Ascending aorta (tissue), 2 donors: Measurements from ENCODE around the gene SYNJ2. TPM values are rescaled to one million over a fixed set of nuclear protein-coding genes. Genes with fewer than 3 reads are reported as not detected.

ENCODE experiments used
- DNase-seq, 2 donors: peaks; one replicate each; pipeline ENCODE4 v3.0.0-alpha.2; 2019; ENCODE audit warnings: low spot score in 2 of 2
- H3K27ac ChIP-seq, 2 donors: fragments of 200-600 bp; sonication (generic); one replicate each; pipeline ENCODE4 v1.5.1; 2016 to 2017; ENCODE audit warnings: mild to moderate bottlenecking in 1 of 2
- H3K27me3 ChIP-seq: fragments of 200-600 bp; sonication (generic); one replicate; pipeline ENCODE4 v1.5.1; 2017
- H3K36me3 ChIP-seq, 2 donors: fragments of 200-600 bp; sonication (generic); one replicate each; pipeline ENCODE4 v1.5.1; 2016
- H3K4me1 ChIP-seq, 2 donors: fragments of 200-600 bp; sonication (generic); one replicate each; pipeline ENCODE4 v1.5.1; 2016 to 2017; ENCODE audit warnings: mild to moderate bottlenecking in 1 of 2
- H3K4me3 ChIP-seq, 2 donors: fragments of 200-600 bp; sonication (generic); one replicate each; pipeline ENCODE4 v1.5.1; 2016 to 2017; ENCODE audit warnings: mild to moderate bottlenecking in 1 of 2
- H3K9me3 ChIP-seq, 2 donors: fragments of 200-600 bp; sonication (generic); one replicate each; pipeline ENCODE4 v1.5.1; 2016
- CTCF ChIP-seq, 3 experiments: fragments of 200-600 bp in 2 of 3; fragments of 450-650 bp in 1 of 3; sonication (generic) in 2 of 3; IDR thresholded peaks; one replicate each; pipeline ENCODE4 v1.5.1; 2016 to 2019; ENCODE audit warnings: antibody characterized with exemption in 3 of 3, mild to moderate bottlenecking in 1 of 3, moderate library complexity in 1 of 3
- intact Hi-C: fragments of 100-400 bp; cut with DNase I; formaldehyde crosslinking; loops from one replicate; pipeline ENCODE4 v1.15.1; 2023
- total RNA-seq: library from RNA; depleted of rRNA; stranded (reverse); fragments of >200 nt; gene quantifications from one replicate; pipeline ENCODE4 v1.1.0, GENCODE V29; 2016

Gene SYNJ2
- total RNA-seq, 1 donor from 2014 or later = 3.0 TPM

GRCh38 chr6:158073776-158074175 is 92.1 kb downstream of the SYNJ2 start:
- intact Hi-C loops = loop anchor here (5.0 kb wide), 3 partner anchors 171 to 316 kb away; partner anchors contain the start of gene SNX9
- no peak for TF ChIP-seq CTCF (IDR thresholded peaks at IDR 0.05)
- peaks cover 0 to 5% of the 10 kb centered on the region in 2 donors for H3K4me1 ChIP-seq
- H3K9me3 ChIP-seq = no peaks in the 10 kb centered on the region
- H3K4me3 ChIP-seq = no peak overlapping the region
- peaks cover 32 to 65% of the 10 kb centered on the region in 2 donors for H3K36me3 ChIP-seq
- no peaks in the 10 kb centered on the region for H3K27me3 ChIP-seq
- no peak overlapping the region for H3K27ac ChIP-seq
- DNase-seq = no peak

- Histone ChIP-seq H3K9me3 (no peaks in the 10 kb centered on the region), H3K4me1 (no peaks in the 10 kb centered on the region), H3K4me3 (no peak overlapping the region), H3K27me3 (no peaks in the 10 kb centered on the region), H3K27ac (no peak overlapping the region), H3K36me3 (peaks cover 22 to 55% of the 10 kb centered on the region in 2 donors)
- DNase-seq = no peak
- TF ChIP-seq CTCF (IDR thresholded peaks at IDR 0.05) = no peak
- intact Hi-C loops = no loop called here
Observed at GRCh38 chr6:158076548-158076947, 94.9 kb downstream of the SYNJ2 start.

- Histone ChIP-seq H3K9me3 (no peaks in the 10 kb centered on the region), H3K36me3 (peaks cover 21 to 57% of the 10 kb centered on the region in 2 donors), H3K27ac (no peak overlapping the region), H3K4me3 (no peak overlapping the region), H3K27me3 (no peaks in the 10 kb centered on the region), H3K4me1 (no peaks in the 10 kb centered on the region)
- TF ChIP-seq CTCF (IDR thresholded peaks at IDR 0.05) = no peak
- DNase-seq = peak in 1 of 2 donors; percentile 46
- intact Hi-C loops = no loop called here
Observed at GRCh38 chr6:158077676-158078075, 96.0 kb downstream of the SYNJ2 start.

GRCh38 chr6:158078320-158078719 is 96.7 kb downstream of the SYNJ2 start:
- H3K27ac ChIP-seq = no peak overlapping the region
- no peak overlapping the region for H3K4me3 ChIP-seq
- DNase-seq = no peak
- no peaks in the 10 kb centered on the region for H3K4me1 ChIP-seq
- no peaks in the 10 kb centered on the region for H3K9me3 ChIP-seq
- intact Hi-C loops = no loop called here
- TF ChIP-seq CTCF (IDR thresholded peaks at IDR 0.05) = no peak
- H3K27me3 ChIP-seq = no peaks in the 10 kb centered on the region
- peaks cover 22 to 63% of the 10 kb centered on the region in 2 donors for H3K36me3 ChIP-seq

GRCh38 chr6:158080849-158081656 is 99.4 kb downstream of the SYNJ2 start:
- DNase-seq = peak in 1 of 2 donors; percentile 48
- Histone ChIP-seq H3K4me3 (no peak overlapping the region), H3K4me1 (no peaks in the 10 kb centered on the region), H3K9me3 (no peaks in the 10 kb centered on the region), H3K36me3 (peaks cover 40 to 70% of the 10 kb centered on the region in 2 donors), H3K27me3 (no peaks in the 10 kb centered on the region), H3K27ac (no peak overlapping the region)
- TF ChIP-seq CTCF (IDR thresholded peaks at IDR 0.05) = no peak
- intact Hi-C loops = no loop called here
